Neuronal stem cell (in vitro differentiated cells): Measurements from ENCODE around the gene KAZN.

Experiments
- DNase-seq: peaks from one replicate; pipeline ENCODE4 v3.0.0-alpha.2; 2013; ENCODE audit warnings: low spot score
- H2AFZ ChIP-seq: one replicate; pipeline ENCODE4 v1.6.1; 2013; ENCODE audit warnings: mild to moderate bottlenecking, low read length, inconsistent platforms
- H2AK5ac ChIP-seq: 2 replicates; pipeline ENCODE4 v1.6.1; 2013; ENCODE audit warnings: low read depth, mild to moderate bottlenecking, inconsistent platforms, low read length, moderate library complexity, mixed read lengths
- H2BK120ac ChIP-seq: 2 replicates; pipeline ENCODE4 v1.6.1; 2013; ENCODE audit warnings: low read depth, mild to moderate bottlenecking, inconsistent platforms, low read length, moderate library complexity, mixed read lengths
- H2BK12ac ChIP-seq: one replicate; pipeline ENCODE4 v1.6.1; 2013; ENCODE audit warnings: low read length, inconsistent platforms
- H2BK15ac ChIP-seq: 2 replicates; pipeline ENCODE4 v1.6.1; 2013; ENCODE audit warnings: mild to moderate bottlenecking, low read length, inconsistent platforms, mixed read lengths
- H2BK5ac ChIP-seq: one replicate; pipeline ENCODE4 v1.6.1; 2013; ENCODE audit warnings: inconsistent platforms, mild to moderate bottlenecking, low read length, moderate library complexity
- H3K14ac ChIP-seq: one replicate; pipeline ENCODE4 v1.6.1; 2013; ENCODE audit warnings: low read length, inconsistent platforms
- H3K18ac ChIP-seq: 2 replicates; pipeline ENCODE4 v1.6.1; 2013; ENCODE audit warnings: low read length, inconsistent platforms
- H3K23ac ChIP-seq: 2 replicates; pipeline ENCODE4 v1.6.1; 2013; ENCODE audit warnings: low read depth, mild to moderate bottlenecking, mixed read lengths, low read length, inconsistent platforms; ENCODE audit not compliant: poor library complexity
- H3K27ac ChIP-seq: replicated peaks from 3 replicates; pipeline ENCODE4 v1.5.1; 2013; ENCODE audit warnings: low read length, inconsistent platforms
- H3K27me3 ChIP-seq, 3 experiments: 2 replicates each; pipeline ENCODE4 v1.6.1; 2013; ENCODE audit warnings: low read length in 3 of 3, mild to moderate bottlenecking in 2 of 3, inconsistent platforms in 1 of 3, low read depth in 1 of 3, mixed read lengths in 1 of 3, moderate library complexity in 1 of 3; ENCODE audit not compliant: control insufficient read depth in 3 of 3, insufficient read depth in 3 of 3
- H3K36me3 ChIP-seq, 2 donors: replicated peaks in 1 of 2; 2 replicates each; pipeline ENCODE4 v1.6.1; 2013; ENCODE audit warnings: low read length in 2 of 2; ENCODE audit not compliant: control insufficient read depth in 2 of 2, insufficient read depth in 2 of 2
- H3K4ac ChIP-seq: 2 replicates; pipeline ENCODE4 v1.6.1; 2013; ENCODE audit warnings: inconsistent platforms, mild to moderate bottlenecking, low read length, moderate library complexity
- H3K4me1 ChIP-seq, 2 donors: 1 replicate in 1 of 2; 2 replicates in 1 of 2; pipeline ENCODE4 v1.6.1; 2013; ENCODE audit warnings: low read length in 2 of 2, low read depth in 1 of 2; ENCODE audit not compliant: control insufficient read depth in 2 of 2, insufficient read depth in 1 of 2
- H3K4me2 ChIP-seq: one replicate; pipeline ENCODE4 v1.6.1; 2013; ENCODE audit warnings: mild to moderate bottlenecking, low read length, inconsistent platforms; ENCODE audit not compliant: insufficient read depth, poor library complexity, severe bottlenecking
- H3K4me3 ChIP-seq, 2 donors: 2 replicates each; pipeline ENCODE4 v1.5.1; 2013; ENCODE audit warnings: low read length in 2 of 2, mild to moderate bottlenecking in 2 of 2, inconsistent platforms in 1 of 2, moderate library complexity in 1 of 2
- H3K79me1 ChIP-seq: one replicate; pipeline ENCODE4 v1.6.1; 2013; ENCODE audit warnings: low read depth, mild to moderate bottlenecking, inconsistent platforms, low read length, moderate library complexity
- H3K9ac ChIP-seq: one replicate; pipeline ENCODE4 v1.6.1; 2013; ENCODE audit warnings: mild to moderate bottlenecking, low read depth, low read length, inconsistent platforms; ENCODE audit not compliant: poor library complexity
- H3K9me3 ChIP-seq, 2 donors: replicated peaks in 1 of 2; 2 replicates each; pipeline versions ENCODE3 to v1.6.1; 2013; ENCODE audit warnings: low read length in 2 of 2, mild to moderate bottlenecking in 2 of 2, inconsistent platforms in 1 of 2, low read depth in 1 of 2, mixed read lengths in 1 of 2, moderate library complexity in 1 of 2; ENCODE audit not compliant: control insufficient read depth in 2 of 2, insufficient read depth in 1 of 2
- H4K8ac ChIP-seq: one replicate; pipeline ENCODE4 v1.6.1; 2013; ENCODE audit warnings: low read depth, mild to moderate bottlenecking, inconsistent platforms, low read length, moderate library complexity
- H4K91ac ChIP-seq: one replicate; pipeline ENCODE4 v1.6.1; 2013; ENCODE audit warnings: low read length, low read depth, mild to moderate bottlenecking, inconsistent platforms; ENCODE audit not compliant: poor library complexity
- WGBS, 2 donors: extraction: QIAGEN DNeasy Blood & Tissue Kit; methylation state at CpG; one replicate each; pipeline ENCODE4 v1.1.7; 2013; ENCODE audit warnings: missing lambda C conversion rate in 2 of 2, mixed read lengths in 1 of 2; ENCODE audit not compliant: insufficient read length in 2 of 2, insufficient replicate concordance in 1 of 2; ENCODE audit errors: extremely low coverage in 2 of 2; 5-methylcytosine and 5-hydroxymethylcytosine counted together

The KAZN gene

DNA sequence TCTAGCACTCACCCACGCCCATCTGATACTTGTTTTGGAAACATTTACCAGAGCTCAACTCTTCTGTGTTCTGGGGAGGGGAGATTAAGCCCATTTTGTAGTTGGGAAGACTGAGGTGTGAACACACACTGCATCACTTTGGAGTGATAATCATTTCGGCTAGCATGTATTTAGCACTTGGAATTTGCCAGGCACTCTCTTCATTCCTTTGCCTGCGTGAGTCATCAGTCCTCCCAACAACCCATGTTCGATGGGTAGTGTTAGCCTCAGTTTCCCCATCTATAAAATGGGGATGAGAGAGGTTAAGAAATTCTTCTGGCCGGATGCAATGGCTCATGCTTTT, 372.3 kb downstream of the KAZN start:
- Histone ChIP-seq H2BK5ac (no peak overlapping the region), H2BK15ac (peak overlapping the region; percentile 41), H4K8ac (no peak overlapping the region), H3K79me1 (no peaks in the 10 kb centered on the region), H4K91ac (no peak overlapping the region), H3K18ac (no peak overlapping the region), H2BK12ac (no peak overlapping the region), H3K4me2 (no peak overlapping the region), H3K4ac (no peak overlapping the region), H3K23ac (no peak overlapping the region), H3K4me3 (no peak overlapping the region), H3K27me3 (no peaks in the 10 kb centered on the region), H2AFZ (no peak overlapping the region), H3K14ac (no peak overlapping the region), H3K36me3 (peaks cover 0 to 44% of the 10 kb centered on the region in 2 donors), H3K4me1 (peaks cover 14 to 25% of the 10 kb centered on the region in 2 donors), H3K9me3 (peaks cover 12 to 13% of the 10 kb centered on the region in 2 donors), H2BK120ac (no peak overlapping the region), H3K9ac (no peak overlapping the region), H2AK5ac (no peak overlapping the region), H3K27ac (no peak overlapping the region)
- no peak for DNase-seq
- WGBS, 2 donors, result no CpG with 5 or more reads among the region's 5 CpGs

DNA sequence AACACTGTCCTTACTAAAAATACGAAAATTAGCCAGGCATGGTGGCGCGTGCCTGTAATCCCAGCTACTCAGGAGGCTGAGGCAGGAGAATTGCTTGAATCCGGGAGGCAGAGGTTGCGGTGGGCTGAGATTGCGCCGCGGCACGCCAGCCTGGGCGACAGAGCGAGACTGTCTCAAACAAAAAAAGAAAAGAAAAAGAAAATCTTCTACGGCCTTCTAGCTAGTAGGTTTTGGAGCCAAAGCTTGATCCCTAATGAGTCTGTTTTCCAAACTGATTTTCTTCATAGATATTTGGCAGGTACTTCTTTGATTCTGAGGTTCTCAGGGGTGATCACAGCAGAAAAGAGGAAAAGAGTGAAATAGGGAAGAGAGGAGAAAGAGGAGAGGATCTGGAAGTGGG, 372.7 kb downstream of the KAZN start:
- H3K4me1 ChIP-seq, result peaks cover 14 to 25% of the 10 kb centered on the region in 2 donors
- H2BK5ac ChIP-seq, result no peak overlapping the region
- no peak overlapping the region for H2BK15ac ChIP-seq
- no peak overlapping the region for H4K91ac ChIP-seq
- H3K23ac ChIP-seq, result no peak overlapping the region
- H3K4ac ChIP-seq, result no peak overlapping the region
- H4K8ac ChIP-seq, result no peak overlapping the region
- H3K9ac ChIP-seq, result no peak overlapping the region
- no peaks in the 10 kb centered on the region for H3K79me1 ChIP-seq
- H3K4me3 ChIP-seq, result no peak overlapping the region
- H3K27ac ChIP-seq, result no peak overlapping the region
- H3K4me2 ChIP-seq, result no peak overlapping the region
- no peak overlapping the region for H2BK120ac ChIP-seq
- no CpG with 5 or more reads among the region's 12 CpGs for WGBS, 2 donors
- H2BK12ac ChIP-seq, result no peak overlapping the region
- H3K14ac ChIP-seq, result no peak overlapping the region
- H3K27me3 ChIP-seq, result no peaks in the 10 kb centered on the region
- H2AK5ac ChIP-seq, result no peak overlapping the region
- no peak for DNase-seq
- peaks cover 12 to 13% of the 10 kb centered on the region in 2 donors for H3K9me3 ChIP-seq
- H3K36me3 ChIP-seq, result peaks cover 0 to 43% of the 10 kb centered on the region in 2 donors
- no peak overlapping the region for H3K18ac ChIP-seq
- no peak overlapping the region for H2AFZ ChIP-seq

DNA sequence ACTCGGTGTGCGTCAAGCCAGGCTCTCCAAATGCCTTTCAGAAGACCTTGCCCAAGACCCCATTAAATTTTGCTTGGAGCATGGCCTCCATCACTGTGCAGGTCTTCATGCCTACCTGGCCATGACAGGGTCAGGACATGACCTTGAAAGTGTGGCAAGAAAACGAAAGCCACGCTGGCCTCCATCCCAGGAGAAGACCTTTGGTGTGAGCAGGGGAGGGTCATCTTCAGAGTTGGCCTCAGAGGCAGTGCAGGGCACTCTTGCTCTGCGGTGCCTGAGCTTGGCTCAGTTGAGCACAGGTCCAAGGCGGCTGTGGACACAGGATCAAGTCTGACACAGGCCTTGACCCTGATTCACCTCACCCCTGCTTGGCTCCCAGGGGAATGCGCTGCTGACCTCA, 373.6 kb downstream of the KAZN start:
- Histone ChIP-seq H3K27ac (no peak overlapping the region), H3K14ac (peak overlapping the region; percentile 73), H3K9me3 (peaks cover 9% of the 10 kb centered on the region in 2 donors), H2BK12ac (no peak overlapping the region), H3K79me1 (no peaks in the 10 kb centered on the region), H3K4ac (no peak overlapping the region), H3K23ac (no peak overlapping the region), H3K4me3 (no peak overlapping the region), H3K9ac (no peak overlapping the region), H3K18ac (peak overlapping the region; percentile 75), H2BK5ac (no peak overlapping the region), H3K4me2 (no peak overlapping the region), H2BK120ac (no peak overlapping the region), H4K91ac (no peak overlapping the region), H2AK5ac (peak overlapping the region; percentile 36), H2BK15ac (no peak overlapping the region), H2AFZ (no peak overlapping the region), H3K4me1 (peaks cover 14 to 25% of the 10 kb centered on the region in 2 donors), H3K27me3 (no peaks in the 10 kb centered on the region), H3K36me3 (peaks cover 0 to 41% of the 10 kb centered on the region in 2 donors), H4K8ac (no peak overlapping the region)
- no peak for DNase-seq
- no CpG with 5 or more reads among the region's 7 CpGs for WGBS, 2 donors

DNA sequence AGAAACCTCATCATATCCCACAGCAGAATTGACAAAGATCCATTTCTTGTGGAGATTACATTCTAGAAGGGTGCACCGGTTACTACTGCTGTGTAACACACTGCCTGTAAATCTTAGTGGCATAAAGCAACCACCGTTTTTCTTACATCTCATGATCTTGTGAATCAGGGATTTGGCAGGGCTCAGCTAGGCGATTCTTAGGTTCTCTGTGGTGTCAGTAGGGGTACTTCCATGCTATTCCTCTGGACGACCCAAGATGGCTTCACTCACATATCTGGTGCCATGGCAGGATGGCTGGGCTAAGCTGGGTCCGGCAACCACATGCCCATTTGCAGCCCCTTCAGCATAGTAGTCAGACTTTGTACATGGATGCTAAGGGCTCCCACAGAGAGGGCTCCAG, 375.3 kb downstream of the KAZN start:
- Histone ChIP-seq H3K4ac (no peak overlapping the region), H3K4me2 (no peak overlapping the region), H2BK12ac (no peak overlapping the region), H3K14ac (no peak overlapping the region), H2BK15ac (no peak overlapping the region), H4K91ac (no peak overlapping the region), H3K9ac (no peak overlapping the region), H3K4me1 (peaks cover 7 to 17% of the 10 kb centered on the region in 2 donors), H3K79me1 (no peaks in the 10 kb centered on the region), H3K9me3 (peaks cover 2 to 5% of the 10 kb centered on the region in 2 donors), H3K23ac (no peak overlapping the region), H2AK5ac (no peak overlapping the region), H3K36me3 (peaks cover 0 to 35% of the 10 kb centered on the region in 2 donors), H2BK120ac (no peak overlapping the region), H3K18ac (no peak overlapping the region), H2AFZ (no peak overlapping the region), H3K27ac (no peak overlapping the region), H4K8ac (no peak overlapping the region), H3K27me3 (no peaks in the 10 kb centered on the region), H2BK5ac (no peak overlapping the region), H3K4me3 (no peak overlapping the region)
- WGBS, 2 donors, result no CpG with 5 or more reads among the region's 5 CpGs
- no peak for DNase-seq
